Measurements from ENCODE around the gene PRKD2.
A peak's percentile ranks its signal among the peaks of the same experiment; 100 is the strongest.

PRKD2 gene

DNA sequence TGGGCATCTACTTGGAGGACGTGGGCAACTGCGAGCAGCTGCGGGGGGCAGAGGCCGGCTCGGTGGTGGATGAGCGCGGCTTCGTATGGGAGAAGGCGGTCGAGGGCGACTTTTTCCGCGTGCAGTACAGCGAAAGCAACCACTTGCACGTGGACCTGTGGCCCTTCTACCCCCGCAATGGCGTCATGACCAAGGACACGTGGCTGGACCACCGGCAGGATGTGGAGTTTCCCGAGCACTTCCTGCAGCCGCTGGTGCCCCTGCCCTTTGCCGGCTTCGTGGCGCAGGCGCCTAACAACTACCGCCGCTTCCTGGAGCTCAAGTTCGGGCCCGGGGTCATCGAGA is 39.6 kb upstream of the PRKD2 start:
- TF ChIP-seq FOXP2 (optimal IDR thresholded peaks at IDR 0.05; ENCODE audit: control extremely low read depth, extremely low read length, insufficient read depth) = no peak
- no peak for TF ChIP-seq POLR2AphosphoS5 (IDR thresholded peaks at IDR 0.05; ENCODE audit: borderline replicate concordance, low read depth, low read length)
- TF ChIP-seq EZH2 (IDR thresholded peaks at IDR 0.05) = no peak
- DNase-seq (ENCODE audit: low read depth, low spot score) = no peak
- no peak overlapping the region for H3K27ac ChIP-seq
- H3K9me3 ChIP-seq (ENCODE audit: low read depth, low read length) = no peaks in the 10 kb centered on the region
- no peaks in the 10 kb centered on the region for H3K36me3 ChIP-seq (ENCODE audit: insufficient read depth, low read length)
- no peak overlapping the region for H3K4me3 ChIP-seq
- H3K9ac ChIP-seq (ENCODE audit: insufficient read length) = no peak overlapping the region

DNA sequence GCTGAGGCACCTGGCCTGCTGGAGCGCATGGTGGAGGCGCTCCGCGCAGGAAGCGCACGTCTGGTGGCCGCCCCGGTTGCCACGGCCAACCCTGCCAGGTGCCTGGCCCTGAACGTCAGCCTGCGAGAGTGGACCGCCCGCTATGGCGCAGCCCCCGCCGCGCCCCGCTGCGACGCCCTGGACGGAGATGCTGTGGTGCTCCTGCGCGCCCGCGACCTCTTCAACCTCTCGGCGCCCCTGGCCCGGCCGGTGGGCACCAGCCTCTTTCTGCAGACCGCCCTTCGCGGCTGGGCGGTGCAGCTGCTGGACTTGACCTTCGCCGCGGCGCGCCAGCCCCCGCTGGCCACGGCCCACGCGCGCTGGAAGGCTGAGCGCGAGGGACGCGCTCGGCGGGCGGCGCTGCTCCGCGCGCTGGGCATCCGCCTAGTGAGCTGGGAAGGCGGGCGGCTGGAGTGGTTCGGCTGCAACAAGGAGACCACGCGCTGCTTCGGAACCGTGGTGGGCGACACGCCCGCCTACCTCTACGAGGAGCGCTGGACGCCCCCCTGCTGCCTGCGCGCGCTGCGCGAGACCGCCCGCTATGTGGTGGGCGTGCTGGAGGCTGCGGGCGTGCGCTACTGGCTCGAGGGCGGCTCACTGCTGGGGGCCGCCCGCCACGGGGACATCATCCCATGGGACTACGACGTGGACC is 39.1 kb upstream of the PRKD2 start:
- H3K36me3 ChIP-seq (ENCODE audit: insufficient read depth, low read length) = no peaks in the 10 kb centered on the region
- no peak overlapping the region for H3K4me3 ChIP-seq
- no peak overlapping the region for H3K9ac ChIP-seq (ENCODE audit: insufficient read length)
- no peaks in the 10 kb centered on the region for H3K9me3 ChIP-seq (ENCODE audit: low read depth, low read length)
- no peak for DNase-seq (ENCODE audit: low read depth, low spot score)
- no peak for TF ChIP-seq FOXP2 (optimal IDR thresholded peaks at IDR 0.05; ENCODE audit: control extremely low read depth, extremely low read length, insufficient read depth)
- TF ChIP-seq POLR2AphosphoS5 (IDR thresholded peaks at IDR 0.05; ENCODE audit: borderline replicate concordance, low read depth, low read length) = no peak
- no peak for TF ChIP-seq EZH2 (IDR thresholded peaks at IDR 0.05)
- no peak overlapping the region for H3K27ac ChIP-seq

DNA sequence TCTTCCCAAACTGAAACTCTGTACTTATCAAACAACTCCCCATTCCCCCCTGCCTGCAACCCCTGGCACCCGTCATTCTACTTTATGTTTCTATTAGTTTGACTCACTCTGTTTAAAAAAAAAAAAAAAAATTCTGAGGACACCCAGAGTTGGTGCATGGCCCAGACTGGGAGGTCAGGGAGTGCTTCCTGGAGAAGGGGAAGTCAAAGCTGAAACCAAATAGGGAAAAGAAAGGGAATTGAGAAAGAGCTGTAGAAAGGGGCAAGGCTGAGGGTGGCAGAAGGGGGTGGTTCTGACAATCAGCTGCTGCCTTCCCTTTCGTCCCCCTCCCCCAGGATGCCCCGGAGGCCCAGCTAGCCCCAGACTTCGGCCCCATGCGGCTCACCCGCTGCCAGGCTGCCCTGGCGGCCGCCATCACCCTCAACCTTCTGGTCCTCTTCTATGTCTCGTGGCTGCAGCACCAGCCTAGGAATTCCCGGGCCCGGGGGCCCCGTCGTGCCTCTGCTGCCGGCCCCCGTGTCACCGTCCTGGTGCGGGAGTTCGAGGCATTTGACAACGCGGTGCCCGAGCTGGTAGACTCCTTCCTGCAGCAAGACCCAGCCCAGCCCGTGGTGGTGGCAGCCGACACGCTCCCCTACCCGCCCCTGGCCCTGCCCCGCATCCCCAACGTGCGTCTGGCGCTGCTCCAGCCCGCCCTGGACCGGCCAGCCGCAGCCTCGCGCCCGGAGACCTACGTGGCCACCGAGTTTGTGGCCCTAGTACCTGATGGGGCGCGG is 38.4 kb upstream of the PRKD2 start:
- Histone ChIP-seq H3K9ac (ENCODE audit: insufficient read length) (no peak overlapping the region), H3K9me3 (ENCODE audit: low read depth, low read length) (no peaks in the 10 kb centered on the region), H3K27ac (no peak overlapping the region), H3K4me3 (no peak overlapping the region), H3K36me3 (ENCODE audit: insufficient read depth, low read length) (no peaks in the 10 kb centered on the region)
- DNase-seq (ENCODE audit: low read depth, low spot score) = no peak
- no peak for TF ChIP-seq FOXP2 (optimal IDR thresholded peaks at IDR 0.05; ENCODE audit: control extremely low read depth, extremely low read length, insufficient read depth)
- TF ChIP-seq EZH2 (IDR thresholded peaks at IDR 0.05) = no peak
- no peak for TF ChIP-seq POLR2AphosphoS5 (IDR thresholded peaks at IDR 0.05; ENCODE audit: borderline replicate concordance, low read depth, low read length)

DNA sequence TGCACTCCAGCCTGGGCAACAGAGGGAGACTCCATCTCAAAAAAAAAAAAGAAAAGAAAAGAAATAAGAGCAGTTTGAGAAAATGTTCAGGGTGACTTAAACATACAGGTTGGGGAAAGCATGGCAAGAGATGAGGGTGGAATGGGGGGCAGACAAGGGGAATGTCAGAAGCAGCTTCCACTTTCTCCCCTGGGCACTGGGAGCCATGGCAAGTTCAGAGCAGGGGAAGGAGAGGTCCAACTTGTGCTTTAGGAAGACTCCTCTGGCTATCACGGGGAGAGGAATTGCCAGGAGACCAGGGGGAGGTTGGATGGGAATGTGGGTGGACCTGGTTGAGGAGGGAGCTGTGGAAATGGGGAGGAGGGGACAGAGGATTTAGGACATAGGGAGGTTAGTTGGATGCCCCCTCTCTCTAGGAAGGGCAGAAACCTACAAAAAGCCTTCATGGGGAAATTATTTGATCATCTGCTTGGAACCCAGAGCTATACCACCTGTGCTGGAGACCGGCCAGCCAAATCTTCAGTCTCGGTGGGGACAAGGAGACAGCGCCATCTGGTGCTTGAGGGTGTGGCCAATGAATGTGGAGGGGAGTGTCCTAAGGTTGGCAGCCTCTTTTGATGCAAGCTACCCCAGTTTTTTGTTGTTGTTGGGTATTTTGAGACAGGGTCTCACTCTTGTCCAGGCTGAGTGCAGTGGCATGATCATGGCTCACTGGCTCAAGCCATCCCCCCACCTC is 36.7 kb upstream of the PRKD2 start:
- Histone ChIP-seq H3K9ac (ENCODE audit: insufficient read length) (no peak overlapping the region), H3K4me3 (no peak overlapping the region), H3K36me3 (ENCODE audit: insufficient read depth, low read length) (no peaks in the 10 kb centered on the region), H3K9me3 (ENCODE audit: low read depth, low read length) (no peaks in the 10 kb centered on the region), H3K27ac (no peak overlapping the region)
- DNase-seq (ENCODE audit: low read depth, low spot score) = no peak
- TF ChIP-seq POLR2AphosphoS5 (IDR thresholded peaks at IDR 0.05; ENCODE audit: borderline replicate concordance, low read depth, low read length) (no peak), FOXP2 (optimal IDR thresholded peaks at IDR 0.05; ENCODE audit: control extremely low read depth, extremely low read length, insufficient read depth) (no peak), EZH2 (IDR thresholded peaks at IDR 0.05) (no peak)

DNA sequence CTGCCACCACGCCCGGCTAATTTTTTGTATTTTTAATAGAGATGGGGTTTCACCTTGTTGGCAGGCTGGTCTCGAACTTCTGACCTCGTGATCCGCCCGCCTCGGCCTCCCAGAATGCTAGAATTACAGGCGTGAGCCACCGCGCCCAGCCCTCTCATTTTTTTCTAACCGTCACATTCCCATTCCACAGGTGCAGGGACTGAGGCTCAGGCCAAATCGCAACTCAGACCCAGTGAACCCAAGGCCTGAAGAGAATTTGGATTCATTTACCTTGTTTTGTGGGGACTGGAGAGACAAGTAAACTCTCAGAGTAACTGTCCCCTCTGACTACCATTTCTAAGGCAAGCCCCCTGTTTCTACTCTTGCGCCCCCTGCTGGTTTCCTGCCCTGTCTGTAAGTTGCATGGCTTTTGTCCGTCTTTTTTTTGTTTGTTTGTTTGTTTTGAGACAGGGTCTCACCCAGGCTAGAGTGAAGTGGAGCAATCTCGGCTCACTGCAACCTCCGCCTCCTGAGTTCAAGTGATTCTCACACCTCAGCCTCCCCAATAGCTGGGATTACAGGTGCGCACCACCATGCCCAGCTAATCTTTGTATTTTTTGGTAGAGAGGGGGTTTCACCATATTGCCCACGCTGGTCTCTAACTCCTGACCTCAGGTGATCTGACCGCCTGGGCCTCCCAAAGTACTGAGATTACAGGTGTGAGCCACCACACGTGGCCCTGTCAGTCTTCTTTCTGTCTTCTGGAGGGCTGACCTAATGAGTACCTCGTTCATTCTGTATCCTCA is 31.6 kb upstream of the PRKD2 start:
- no peaks in the 10 kb centered on the region for H3K36me3 ChIP-seq (ENCODE audit: insufficient read depth, low read length)
- H3K9ac ChIP-seq (ENCODE audit: insufficient read length) = no peak overlapping the region
- no peaks in the 10 kb centered on the region for H3K9me3 ChIP-seq (ENCODE audit: low read depth, low read length)
- no peak overlapping the region for H3K4me3 ChIP-seq
- TF ChIP-seq FOXP2 (optimal IDR thresholded peaks at IDR 0.05; ENCODE audit: control extremely low read depth, extremely low read length, insufficient read depth) (no peak), EZH2 (IDR thresholded peaks at IDR 0.05) (no peak), POLR2AphosphoS5 (IDR thresholded peaks at IDR 0.05; ENCODE audit: borderline replicate concordance, low read depth, low read length) (no peak)
- DNase-seq (ENCODE audit: low read depth, low spot score) = peak; percentile 42
- H3K27ac ChIP-seq = no peak overlapping the region

DNA sequence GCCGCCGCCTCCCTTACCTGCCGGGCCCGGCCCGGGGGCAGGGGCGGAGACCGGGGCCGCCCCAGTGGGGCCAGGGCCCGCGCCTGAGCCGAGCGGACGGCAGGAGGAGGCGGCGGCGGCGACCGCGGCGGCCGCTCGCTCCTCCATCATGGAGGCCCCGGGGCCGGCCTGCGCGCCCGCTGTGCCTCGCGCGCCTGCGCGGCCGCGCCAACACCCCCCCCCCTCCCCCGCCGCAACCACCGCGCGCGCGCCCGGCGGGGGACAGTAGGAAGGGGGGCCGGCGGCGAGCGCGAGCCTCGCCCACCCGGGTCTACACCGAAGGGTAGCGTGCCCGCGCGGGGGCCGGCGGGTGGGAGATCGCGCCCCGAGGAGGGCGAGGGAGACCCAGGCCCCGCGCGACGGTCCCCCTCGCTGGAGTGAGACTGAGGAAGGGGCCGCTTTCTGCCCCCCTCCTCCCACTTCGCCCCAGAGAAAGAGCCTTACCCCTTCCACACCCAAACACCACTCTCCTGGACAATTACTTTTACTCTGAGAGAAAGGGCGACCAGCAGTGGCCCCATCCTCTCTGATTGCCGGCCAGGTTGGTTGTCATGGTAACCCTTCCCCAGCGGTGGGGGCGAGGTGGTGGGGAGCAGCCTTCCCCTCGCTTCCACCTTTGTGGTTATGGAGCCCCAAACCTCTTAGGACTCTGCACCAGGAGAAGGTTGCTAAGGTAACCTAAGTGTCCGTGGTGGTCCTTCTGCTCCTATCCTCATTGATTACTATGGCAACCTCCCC is 29.6 kb upstream of the PRKD2 start, which contains the start of gene STRN4:
STRN4 (minus strand) TSS at position 170 of the 777 bp plus-strand sequence; CDS start at position 150, 20 bp downstream.
- H3K4me3 ChIP-seq = peak within 1 kb of the TSS; percentile 90
- H3K9me3 ChIP-seq (ENCODE audit: low read depth, low read length) = no peaks in the 10 kb centered on the region
- peak within 1 kb of the TSS; percentile 93 for H3K9ac ChIP-seq (ENCODE audit: insufficient read length)
- TF ChIP-seq FOXP2 (optimal IDR thresholded peaks at IDR 0.05; ENCODE audit: control extremely low read depth, extremely low read length, insufficient read depth) (no peak), EZH2 (IDR thresholded peaks at IDR 0.05) (no peak), POLR2AphosphoS5 (IDR thresholded peaks at IDR 0.05; ENCODE audit: borderline replicate concordance, low read depth, low read length) (no peak)
- peaks cover 9% of the 10 kb centered on the region for H3K36me3 ChIP-seq (ENCODE audit: insufficient read depth, low read length)
- peak within 1 kb of the TSS; percentile 83 for H3K27ac ChIP-seq
- no peak for DNase-seq (ENCODE audit: low read depth, low spot score)

DNA sequence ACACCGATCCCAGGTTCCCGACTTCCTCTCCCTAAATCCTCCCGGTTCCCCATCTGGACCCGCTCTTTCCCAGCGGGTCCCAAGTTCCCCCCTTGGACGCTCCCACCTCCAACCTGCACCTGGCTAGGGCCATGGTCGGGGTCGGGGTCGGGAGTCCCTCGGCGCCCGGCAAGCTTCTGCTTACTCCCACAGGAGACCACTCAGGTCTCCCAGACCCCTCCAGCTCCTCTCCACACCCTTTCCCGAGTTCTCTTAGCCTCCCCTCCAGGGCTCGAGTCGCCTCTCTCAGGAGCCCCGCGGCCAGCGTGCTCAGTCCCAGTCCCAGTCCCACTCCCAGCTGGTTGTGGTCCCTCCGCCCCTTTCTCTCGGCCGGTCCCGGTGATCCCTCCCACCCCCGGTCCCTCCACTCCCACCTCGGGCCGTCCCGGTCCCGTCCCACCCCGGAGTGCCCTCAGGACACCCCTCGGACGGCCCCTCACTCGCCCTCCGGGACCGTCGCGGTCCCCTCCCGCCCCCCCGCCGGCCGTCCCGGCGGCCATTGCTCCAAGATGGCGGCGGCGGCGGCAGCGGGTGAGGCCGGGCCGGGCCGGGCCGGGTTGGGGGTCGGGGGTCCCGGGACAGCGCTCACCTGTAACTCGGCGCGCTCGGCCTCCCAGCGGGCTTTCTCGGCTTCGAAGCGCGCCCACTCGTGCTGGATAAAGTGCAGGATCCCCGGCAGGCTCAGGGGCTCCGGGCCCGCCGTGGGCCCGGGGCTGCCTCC is 28.8 kb upstream of the PRKD2 start, which contains the start of gene FKRP:
FKRP (plus strand) TSS at position 537 of the 760 bp plus-strand sequence. CDS start 9,394 bp downstream, outside the sequence.
- Histone ChIP-seq H3K9me3 (ENCODE audit: low read depth, low read length) (no peaks in the 10 kb centered on the region), H3K4me3 (peak within 1 kb of the TSS; percentile 90), H3K27ac (peak within 1 kb of the TSS; percentile 83), H3K36me3 (ENCODE audit: insufficient read depth, low read length) (peaks cover 9% of the 10 kb centered on the region), H3K9ac (ENCODE audit: insufficient read length) (peak within 1 kb of the TSS; percentile 93)
- no peak for TF ChIP-seq EZH2 (IDR thresholded peaks at IDR 0.05)
- peak; percentile 14; the same call in 1 of the 2 replicates for TF ChIP-seq POLR2AphosphoS5 (IDR thresholded peaks at IDR 0.05; ENCODE audit: borderline replicate concordance, low read depth, low read length)
- DNase-seq (ENCODE audit: low read depth, low spot score) = no peak
